HepG2 (cell line): ENCODE measurements around the gene TMC2. TPM values are rescaled to one million over a fixed set of nuclear protein-coding genes. Genes with fewer than 3 reads are reported as not detected.
A peak's percentile ranks its signal among the peaks of the same experiment; 100 is the strongest.

Source experiments
- FOXA1 ChIP-seq, 2 experiments: fragments of 450-650 bp in 1 of 2; sonication (generic) in 1 of 2; formaldehyde crosslinking in 1 of 2; IDR thresholded peaks; 2 replicates each; pipeline versions ENCODE4 v1.4.0 to v1.6.1; 2016 to 2020; ENCODE audit warnings: missing genetic modification reagents in 1 of 2
- GPN1 ChIP-seq: sonication (generic); formaldehyde crosslinking; IDR thresholded peaks from 2 replicates; pipeline ENCODE4 v1.5.1; 2020; ENCODE audit warnings: missing genetic modification reagents, borderline replicate concordance
- HMG20A ChIP-seq: IDR thresholded peaks from 2 replicates; pipeline ENCODE4 v1.6.1; 2016; ENCODE audit warnings: borderline replicate concordance
- HNF1A ChIP-seq, 2 experiments: sonication (generic) in 1 of 2; formaldehyde crosslinking in 1 of 2; IDR thresholded peaks; 2 replicates each; pipeline versions ENCODE4 v1.4.0 to v1.6.1; 2016 to 2020; ENCODE audit warnings: borderline replicate concordance in 1 of 2, low read depth in 1 of 2, mild to moderate bottlenecking in 1 of 2, missing genetic modification reagents in 1 of 2
- MIER2 ChIP-seq: IDR thresholded peaks from 2 replicates; pipeline ENCODE4 v1.6.1; 2016; ENCODE audit warnings: missing biosample characterization, missing genetic modification reagents
- PHF21A ChIP-seq: sonication (generic); formaldehyde crosslinking; IDR thresholded peaks from 2 replicates; pipeline ENCODE4 v1.5.0; 2020; ENCODE audit warnings: mild to moderate bottlenecking, missing genetic modification reagents
- RARA ChIP-seq: IDR thresholded peaks from 2 replicates; pipeline ENCODE4 v1.6.1; 2016; ENCODE audit warnings: missing genetic modification reagents, missing compliant biosample characterization
- SATB2 ChIP-seq: sonication (generic); formaldehyde crosslinking; IDR thresholded peaks from 2 replicates; pipeline ENCODE4 v1.5.0; 2020; ENCODE audit warnings: missing genetic modification reagents
- ZNF7 ChIP-seq: IDR thresholded peaks from 2 replicates; pipeline ENCODE4 v1.6.1; 2016; ENCODE audit warnings: missing biosample characterization, missing genetic modification reagents
- ZNF713 ChIP-seq: sonication (generic); formaldehyde crosslinking; IDR thresholded peaks from 2 replicates; pipeline ENCODE4 v1.4.0; 2020; ENCODE audit warnings: mild to moderate bottlenecking, missing genetic modification reagents
- ZNF850 ChIP-seq: sonication (generic); formaldehyde crosslinking; conservative IDR thresholded peaks from 2 replicates; pipeline ENCODE4 v1.9.0; 2021; ENCODE audit warnings: mild to moderate bottlenecking, missing genetic modification reagents
- polyA plus RNA-seq, 8 experiments: library from polyadenylated mRNA; depleted of rRNA in 3 of 8; stranded (reverse) in 7 of 8; unstranded in 1 of 8; fragments of >200 nt; fragmentation: Illumina TruSeq in 4 of 8; extraction: Trizol in 4 of 8; gene quantifications; 2 replicates each; pipeline versions ENCODE4 v1.2.1 to v1.2.3, GENCODE V29; 2011 to 2016; ENCODE audit warnings: low read depth in 4 of 8, missing spikeins in 1 of 8, mixed read lengths in 1 of 8; ENCODE audit not compliant: insufficient read depth in 1 of 8
- total RNA-seq, 5 experiments: library from RNA; depleted of rRNA; stranded (reverse); fragments of >200 nt; fragmentation: Illumina TruSeq; extraction: Trizol; gene quantifications; 2 replicates each; pipeline ENCODE4 v1.2.3, GENCODE V29; 2016; ENCODE audit warnings: low read depth in 1 of 5
- TF ChIP-seq, protein P1 (sequence below): sonication (generic); formaldehyde crosslinking; IDR thresholded peaks from 2 replicates; pipeline ENCODE4 v1.5.0; 2020; ENCODE audit warnings: missing genetic modification reagents

TMC2 gene
- total and polyA plus RNA-seq, 2 of the 13 experiments (the other 11 are each of a cell fraction or from before 2014, with no cell fraction given), result not detected

- no peak for TF ChIP-seq ZNF713 (CRISPR knock-in tag)
- no peak for TF ChIP-seq MIER2 (CRISPR knock-in tag)
- no peak for TF ChIP-seq RARA (CRISPR knock-in tag)
- TF ChIP-seq FOXA1 (IDR thresholded peaks at IDR 0.05), result no peak
- peak; percentile 66 for TF ChIP-seq FOXA1 (CRISPR knock-in tag; IDR thresholded peaks at IDR 0.05)
- TF ChIP-seq GPN1 (CRISPR knock-in tag), result no peak
- TF ChIP-seq, protein P1, sequence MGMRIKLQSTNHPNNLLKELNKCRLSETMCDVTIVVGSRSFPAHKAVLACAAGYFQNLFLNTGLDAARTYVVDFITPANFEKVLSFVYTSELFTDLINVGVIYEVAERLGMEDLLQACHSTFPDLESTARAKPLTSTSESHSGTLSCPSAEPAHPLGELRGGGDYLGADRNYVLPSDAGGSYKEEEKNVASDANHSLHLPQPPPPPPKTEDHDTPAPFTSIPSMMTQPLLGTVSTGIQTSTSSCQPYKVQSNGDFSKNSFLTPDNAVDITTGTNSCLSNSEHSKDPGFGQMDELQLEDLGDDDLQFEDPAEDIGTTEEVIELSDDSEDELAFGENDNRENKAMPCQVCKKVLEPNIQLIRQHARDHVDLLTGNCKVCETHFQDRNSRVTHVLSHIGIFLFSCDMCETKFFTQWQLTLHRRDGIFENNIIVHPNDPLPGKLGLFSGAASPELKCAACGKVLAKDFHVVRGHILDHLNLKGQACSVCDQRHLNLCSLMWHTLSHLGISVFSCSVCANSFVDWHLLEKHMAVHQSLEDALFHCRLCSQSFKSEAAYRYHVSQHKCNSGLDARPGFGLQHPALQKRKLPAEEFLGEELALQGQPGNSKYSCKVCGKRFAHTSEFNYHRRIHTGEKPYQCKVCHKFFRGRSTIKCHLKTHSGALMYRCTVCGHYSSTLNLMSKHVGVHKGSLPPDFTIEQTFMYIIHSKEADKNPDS (CRISPR knock-in tag), result no peak
- TF ChIP-seq ZNF850, result 0 out of 2 replicates have a peak, but pooled peaks have one; percentile 20
- 0 out of 2 replicates have a peak, but pooled peaks have one; percentile 26 for TF ChIP-seq SATB2 (CRISPR knock-in tag)
- peak; percentile 95 for TF ChIP-seq ZNF7
- peak; percentile 34; the same call in 1 of the 2 replicates for TF ChIP-seq HMG20A
- TF ChIP-seq PHF21A (CRISPR knock-in tag), result no peak
- TF ChIP-seq HNF1A (IDR thresholded peaks at IDR 0.05; ENCODE audit: low read depth), result no peak
- TF ChIP-seq HNF1A (CRISPR knock-in tag; IDR thresholded peaks at IDR 0.05; ENCODE audit: borderline replicate concordance), result no peak
- TF ChIP-seq, all 625 proteins: peak for 17
Observed at GRCh38 chr20:2509794-2510193, 26.6 kb upstream of the TMC2 start (continued).
